IMR-90 (cell line): ENCODE data around the gene CELF5. TPM values are rescaled to one million over a fixed set of nuclear protein-coding genes. Genes with fewer than 3 reads are reported as not detected.

Source experiments
- ATAC-seq: fragments of 200-7000 bp; cut with Tn5 transposase; 2 replicates; pipeline ENCODE4 v1.9.1; 2020; ENCODE audit warnings: low read depth, mild to moderate bottlenecking, moderate library complexity
- BruUV-seq: library from RNA; stranded (reverse); fragments of 400-500 nt; replicated peaks from 2 replicates; lab custom pipeline; 2021; lab: Mats Ljungman, UMichigan
- CTCF ChIA-PET: fragments of 300-600 bp; formaldehyde crosslinking; extraction: SDS; loops from one replicate; lab custom pipeline; 2021; ENCODE audit warnings: antibody characterized with exemption; lab: Yijun Ruan, JAX
- POLR2A ChIA-PET: fragments of 300-600 bp; sonication (Branson Sonifier 250); formaldehyde crosslinking; loops from one replicate; lab custom pipeline; 2022; ENCODE audit warnings: antibody characterized with exemption; ENCODE audit not compliant: unreplicated experiment; lab: Charles Lee
- DNase-seq: peaks from one replicate; pipeline ENCODE4 v3.0.0; 2013
- H2AFZ ChIP-seq: replicated peaks from 2 replicates; pipeline ENCODE3; 2013; ENCODE audit warnings: low read length, mild to moderate bottlenecking; ENCODE audit not compliant: poor library complexity
- H2AK5ac ChIP-seq: 2 replicates; pipeline ENCODE4 v1.6.1; 2013; ENCODE audit warnings: low read depth, low read length, inconsistent platforms
- H2AK9ac ChIP-seq: replicated peaks from 2 replicates; pipeline ENCODE3; 2013; ENCODE audit warnings: mild to moderate bottlenecking, low read depth, low read length, moderate library complexity; ENCODE audit not compliant: poor library complexity
- H2BK120ac ChIP-seq: 2 replicates; pipeline ENCODE4 v1.6.1; 2013; ENCODE audit warnings: low read depth, low read length, inconsistent platforms
- H2BK15ac ChIP-seq: 3 replicates; pipeline ENCODE4 v1.6.1; 2013; ENCODE audit warnings: low read depth, low read length, inconsistent platforms
- H2BK20ac ChIP-seq: 2 replicates; pipeline ENCODE4 v1.6.1; 2013; ENCODE audit warnings: low read depth, mild to moderate bottlenecking, inconsistent platforms, low read length, moderate library complexity
- H2BK5ac ChIP-seq: 2 replicates; pipeline ENCODE4 v1.6.1; 2013; ENCODE audit warnings: mild to moderate bottlenecking, low read depth, low read length, inconsistent platforms; ENCODE audit not compliant: poor library complexity, severe bottlenecking
- H3K14ac ChIP-seq: replicated peaks from 2 replicates; pipeline ENCODE4 v1.6.1; 2013; ENCODE audit warnings: low read depth, low read length, inconsistent platforms
- H3K18ac ChIP-seq: 2 replicates; pipeline ENCODE4 v1.6.1; 2013; ENCODE audit warnings: low read depth, low read length, control low read depth
- H3K23ac ChIP-seq: 2 replicates; pipeline ENCODE4 v1.6.1; 2013; ENCODE audit warnings: low read depth, low read length, inconsistent platforms
- H3K27ac ChIP-seq: 2 replicates; pipeline ENCODE4 v1.5.1; 2013; ENCODE audit warnings: mild to moderate bottlenecking, control low read depth, low read length; ENCODE audit not compliant: insufficient read depth
- H3K27me3 ChIP-seq: 2 replicates; pipeline ENCODE4 v1.6.1; 2013; ENCODE audit warnings: low read length; ENCODE audit not compliant: control insufficient read depth, insufficient read depth
- H3K36me3 ChIP-seq: 2 replicates; pipeline ENCODE4 v1.6.1; 2013; ENCODE audit warnings: low read length, mixed read lengths; ENCODE audit not compliant: control insufficient read depth, insufficient read depth
- H3K4ac ChIP-seq: 2 replicates; pipeline ENCODE4 v1.6.1; 2013; ENCODE audit warnings: low read depth, low read length, inconsistent platforms
- H3K4me1 ChIP-seq: 2 replicates; pipeline ENCODE4 v1.6.1; 2013; ENCODE audit warnings: low read length, mixed read lengths; ENCODE audit not compliant: control insufficient read depth, insufficient read depth
- H3K4me2 ChIP-seq: 2 replicates; pipeline ENCODE4 v1.6.1; 2013; ENCODE audit warnings: low read depth, mild to moderate bottlenecking, control low read depth, low read length, moderate library complexity
- H3K4me3 ChIP-seq: 2 replicates; pipeline ENCODE4 v1.5.1; 2013; ENCODE audit warnings: low read depth, mild to moderate bottlenecking, control low read depth, low read length, moderate library complexity; ENCODE audit not compliant: insufficient read depth
- H3K56ac ChIP-seq: 2 replicates; pipeline ENCODE4 v1.6.1; 2013; ENCODE audit warnings: low read length, inconsistent platforms; ENCODE audit not compliant: insufficient read depth; ENCODE audit errors: extremely low read depth
- H3K79me1 ChIP-seq, 2 experiments: 2 replicates each; pipeline ENCODE4 v1.6.1; 2013; ENCODE audit warnings: low read length in 2 of 2, inconsistent platforms in 1 of 2, low read depth in 1 of 2
- H3K9ac ChIP-seq: 2 replicates; pipeline ENCODE4 v1.6.1; 2013; ENCODE audit warnings: low read depth, low read length, control low read depth
- H3K9me1 ChIP-seq: 2 replicates; pipeline ENCODE4 v1.6.1; 2013; ENCODE audit warnings: low read length, inconsistent platforms; ENCODE audit not compliant: insufficient read depth
- H3K9me3 ChIP-seq: 2 replicates; pipeline ENCODE4 v1.6.1; 2013; ENCODE audit warnings: low read length; ENCODE audit not compliant: control insufficient read depth, insufficient read depth
- H4K20me1 ChIP-seq: 2 replicates; pipeline ENCODE4 v1.6.1; 2013; ENCODE audit warnings: low read length, inconsistent platforms; ENCODE audit not compliant: insufficient read depth
- H4K5ac ChIP-seq: 2 replicates; pipeline ENCODE4 v1.6.1; 2013; ENCODE audit warnings: mild to moderate bottlenecking, low read depth, low read length, control low read depth
- H4K8ac ChIP-seq, 2 experiments: 2 replicates each; pipeline ENCODE4 v1.6.1; 2013; ENCODE audit warnings: low read depth in 2 of 2, low read length in 2 of 2, control low read depth in 1 of 2, inconsistent platforms in 1 of 2
- H4K91ac ChIP-seq: 2 replicates; pipeline ENCODE4 v1.6.1; 2013; ENCODE audit warnings: low read depth, low read length, inconsistent platforms; ENCODE audit not compliant: insufficient read depth
- MAFK ChIP-seq: IDR thresholded peaks from 2 replicates; pipeline ENCODE4 v1.6.1; 2012; ENCODE audit warnings: low read depth, low read length, improper control_type of control experiment
- NFE2L2 ChIP-seq: fragments of 150-350 bp; IDR thresholded peaks from 2 replicates; pipeline ENCODE4 v1.6.1; 2016; ENCODE audit warnings: low read depth, mild to moderate bottlenecking, low read length
- RAD21 ChIP-seq: IDR thresholded peaks from 2 replicates; pipeline ENCODE4 v1.6.1; 2012; ENCODE audit warnings: low read length, improper control_type of control experiment
- RCOR1 ChIP-seq: IDR thresholded peaks from 2 replicates; pipeline ENCODE4 v1.6.1; 2012; ENCODE audit warnings: mild to moderate bottlenecking, low read length, improper control_type of control experiment; ENCODE audit not compliant: insufficient replicate concordance
- RFX5 ChIP-seq: IDR thresholded peaks from 2 replicates; pipeline ENCODE4 v1.8.0; 2012; ENCODE audit warnings: low read depth, mild to moderate bottlenecking, low read length, moderate library complexity
- WGBS, 2 experiments: methylation state at CpG; one replicate each; pipeline versions ENCODE4 v1.1.5 to v1.1.7; 2013; ENCODE audit warnings: missing lambda C conversion rate in 2 of 2; ENCODE audit not compliant: insufficient read length in 1 of 2; ENCODE audit errors: extremely low coverage in 2 of 2; 5-methylcytosine and 5-hydroxymethylcytosine counted together
- dilution Hi-C: fragments of 300-500 bp; cut with HindIII; formaldehyde crosslinking; loops from one replicate; pipeline ENCODE4 v1.14.3; 2018; ENCODE audit warnings: low sequenced_read_pairs; ENCODE audit not compliant: unreplicated experiment
- in situ Hi-C: fragments of 300-500 bp; cut with MboI; formaldehyde crosslinking; loops from 3 replicates; pipeline ENCODE4 v1.14.3; 2019; ENCODE audit warnings: low sequenced_read_pairs, inconsistent platforms, mixed read lengths
- intact Hi-C: fragments of 100-400 bp; cut with micrococcal nuclease; formaldehyde crosslinking; loops from 2 replicates; pipeline ENCODE4 v1.10.0; 2022
- polyA plus RNA-seq, 3 experiments: library from polyadenylated mRNA; depleted of rRNA; stranded (reverse); fragments of >200 nt; gene quantifications; 2 replicates each; pipeline ENCODE4 v1.2.3, GENCODE V29; 2012; ENCODE audit warnings: low replicate concordance in 1 of 3
- total RNA-seq: library from RNA; depleted of rRNA; stranded (reverse); fragments of >200 nt; gene quantifications from 2 replicates; pipeline ENCODE4 v1.2.3, GENCODE V29; 2012
- TF ChIP-seq, protein P1 (sequence below): fragments of 150-350 bp; IDR thresholded peaks from 2 replicates; pipeline ENCODE4 v1.6.1; 2017; ENCODE audit warnings: mild to moderate bottlenecking, antibody characterized with exemption, low read length, low read depth

The CELF5 gene
- total and polyA plus RNA-seq, 2 of the 4 experiments (the other 2 are of a cell fraction), result 0.02 TPM; not detected in 1

DNA sequence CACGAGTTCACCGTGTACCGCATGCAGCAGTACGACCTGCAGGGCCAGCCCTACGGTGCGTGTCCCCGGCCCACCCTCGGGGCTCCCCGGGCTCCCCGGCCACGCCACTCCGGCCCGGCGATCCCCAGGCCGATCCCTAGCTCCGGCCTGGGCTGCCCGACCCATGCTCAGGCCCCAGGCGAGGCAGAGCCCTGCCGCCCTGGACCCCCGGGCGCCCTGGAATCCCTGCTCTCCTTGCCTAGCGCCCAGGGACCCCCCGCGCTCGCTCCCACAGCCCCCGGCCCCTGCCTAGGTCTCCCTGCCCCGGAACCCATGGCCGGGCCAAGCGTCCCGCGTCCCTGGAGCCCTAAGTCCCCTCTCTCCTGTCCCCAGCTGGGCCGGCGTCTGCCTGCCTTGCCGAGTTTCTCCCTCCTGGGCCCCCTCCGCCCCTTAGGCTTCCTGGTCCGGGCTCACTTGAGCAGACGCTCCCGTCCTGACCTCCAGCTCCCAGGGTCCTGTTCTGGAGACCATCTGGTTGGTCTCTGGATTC is 38.2 kb upstream of the CELF5 start:
- TF ChIP-seq RAD21 (no peak), NFE2L2 (no peak), RFX5 (no peak), MAFK (no peak), RCOR1 (no peak)
- TF ChIP-seq, protein P1, sequence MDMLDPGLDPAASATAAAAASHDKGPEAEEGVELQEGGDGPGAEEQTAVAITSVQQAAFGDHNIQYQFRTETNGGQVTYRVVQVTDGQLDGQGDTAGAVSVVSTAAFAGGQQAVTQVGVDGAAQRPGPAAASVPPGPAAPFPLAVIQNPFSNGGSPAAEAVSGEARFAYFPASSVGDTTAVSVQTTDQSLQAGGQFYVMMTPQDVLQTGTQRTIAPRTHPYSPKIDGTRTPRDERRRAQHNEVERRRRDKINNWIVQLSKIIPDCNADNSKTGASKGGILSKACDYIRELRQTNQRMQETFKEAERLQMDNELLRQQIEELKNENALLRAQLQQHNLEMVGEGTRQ, result no peak
- Histone ChIP-seq H3K4ac (peak overlapping the region; percentile 72), H2BK15ac (no peak overlapping the region), H3K9me1 (peaks cover 3% of the 10 kb centered on the region; the same call in 1 of the 2 replicates), H2BK120ac (no peak overlapping the region), H2AFZ (peak overlapping the region; percentile 93), H3K18ac (no peak overlapping the region), H3K9ac (peak overlapping the region; percentile 82), H4K20me1 (peaks cover 41% of the 10 kb centered on the region), H3K27me3 (no peaks in the 10 kb centered on the region), H2BK20ac (no peak overlapping the region), H4K91ac (peak overlapping the region; percentile 18), H4K5ac (no peak overlapping the region), H3K23ac (peak overlapping the region; percentile 90; the same call in 1 of the 2 replicates), H3K79me1 (peaks cover 5 to 51% of the 10 kb centered on the region in 2 experiments; a peak in 2 of 4 replicates), H3K4me1 (peaks cover 9% of the 10 kb centered on the region), H3K4me3 (peak overlapping the region; percentile 94), H3K9me3 (no peaks in the 10 kb centered on the region), H3K56ac (no peak overlapping the region), H4K8ac (peak overlapping the region; percentile 72 to 91; a peak in 2 of 4 replicates), H3K27ac (peak overlapping the region; percentile 73), H2AK9ac (peak overlapping the region; percentile 97), H3K14ac (peak overlapping the region; percentile 52; the same call in 1 of the 2 replicates), H3K4me2 (peak overlapping the region; percentile 97), H2BK5ac (no peak overlapping the region), H2AK5ac (peak overlapping the region; percentile 73), H3K36me3 (peaks cover 5% of the 10 kb centered on the region; the same call in 1 of the 2 replicates)
- ChIA-PET POLR2A (no interaction called here), CTCF (no interaction called here)
- DNase-seq (no peak), ATAC-seq (peak; percentile 50)
- dilution Hi-C loops (no loop called here), intact Hi-C loops (no loop called here), in situ Hi-C loops (no loop called here)
- BruUV-seq, result no TSS peak
- 0% methylated on average over 20 of the region's 38 CpGs; no CpG with 5 or more reads in 1 of the 2 experiments for WGBS, 2 experiments
